Astrocyte of the spinal cord (primary cell): ENCODE results near the gene RNGTT.

Experiments
- DNase-seq: peaks from one replicate; pipeline ENCODE4 v3.0.0; 2011; ENCODE audit warnings: low read depth, low spot score
- H3K4me3 ChIP-seq: 2 replicates; pipeline ENCODE4 v1.5.1; 2011; ENCODE audit warnings: low read depth, mild to moderate bottlenecking, low read length, moderate library complexity
- in situ Hi-C: cut with HindIII; loops from 2 replicates; pipeline ENCODE4 v1.10.0; 2017; ENCODE audit warnings: low sequenced_read_pairs
- TF ChIP-seq, protein P1 (sequence below): IDR thresholded peaks from 2 replicates; pipeline ENCODE4 v1.5.1; 2012; ENCODE audit warnings: low read depth, mild to moderate bottlenecking, low read length, inconsistent platforms

Gene RNGTT

DNA sequence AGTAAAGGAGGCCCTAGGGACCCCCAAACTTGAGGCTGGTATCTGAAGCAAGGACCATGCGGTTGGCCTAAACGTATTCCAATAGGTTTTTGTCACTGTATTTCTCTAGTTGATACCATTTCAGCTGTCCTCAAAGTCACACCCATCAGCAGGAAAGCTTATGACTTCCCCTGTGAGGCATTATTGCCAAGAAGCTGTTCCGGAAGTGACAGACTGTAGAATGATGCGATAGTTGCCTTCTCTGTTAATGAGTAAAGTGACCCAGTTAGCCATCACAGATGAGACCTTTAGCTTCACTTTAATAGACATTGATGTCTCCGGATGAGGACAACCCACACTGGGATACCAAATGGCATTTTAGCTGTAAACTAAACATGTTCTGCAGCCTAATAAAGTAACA, 147.9 kb downstream of the RNGTT start:
- no peak overlapping the region for H3K4me3 ChIP-seq
- TF ChIP-seq, protein P1, sequence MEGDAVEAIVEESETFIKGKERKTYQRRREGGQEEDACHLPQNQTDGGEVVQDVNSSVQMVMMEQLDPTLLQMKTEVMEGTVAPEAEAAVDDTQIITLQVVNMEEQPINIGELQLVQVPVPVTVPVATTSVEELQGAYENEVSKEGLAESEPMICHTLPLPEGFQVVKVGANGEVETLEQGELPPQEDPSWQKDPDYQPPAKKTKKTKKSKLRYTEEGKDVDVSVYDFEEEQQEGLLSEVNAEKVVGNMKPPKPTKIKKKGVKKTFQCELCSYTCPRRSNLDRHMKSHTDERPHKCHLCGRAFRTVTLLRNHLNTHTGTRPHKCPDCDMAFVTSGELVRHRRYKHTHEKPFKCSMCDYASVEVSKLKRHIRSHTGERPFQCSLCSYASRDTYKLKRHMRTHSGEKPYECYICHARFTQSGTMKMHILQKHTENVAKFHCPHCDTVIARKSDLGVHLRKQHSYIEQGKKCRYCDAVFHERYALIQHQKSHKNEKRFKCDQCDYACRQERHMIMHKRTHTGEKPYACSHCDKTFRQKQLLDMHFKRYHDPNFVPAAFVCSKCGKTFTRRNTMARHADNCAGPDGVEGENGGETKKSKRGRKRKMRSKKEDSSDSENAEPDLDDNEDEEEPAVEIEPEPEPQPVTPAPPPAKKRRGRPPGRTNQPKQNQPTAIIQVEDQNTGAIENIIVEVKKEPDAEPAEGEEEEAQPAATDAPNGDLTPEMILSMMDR = no peak
- no peak for DNase-seq
- in situ Hi-C loops = no loop called here

DNA sequence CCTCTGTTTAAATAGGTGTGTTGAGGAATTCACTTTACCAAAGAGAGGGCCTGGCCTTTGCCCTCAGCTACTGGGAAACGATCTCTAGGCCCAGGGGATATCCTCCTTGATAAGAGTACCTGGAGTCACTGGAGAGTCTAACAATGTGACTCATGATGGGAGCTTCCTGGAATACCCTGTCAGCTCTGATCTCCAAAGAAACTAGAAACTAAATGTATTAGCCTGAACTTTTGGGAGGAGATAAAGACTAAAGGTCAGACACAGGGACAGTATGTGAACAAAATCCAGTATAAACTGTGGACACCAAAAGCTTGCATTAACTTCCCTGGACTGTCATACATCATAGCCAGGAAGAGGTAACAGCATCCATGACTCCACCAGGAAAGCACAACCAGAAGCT, 148.5 kb downstream of the RNGTT start:
- DNase-seq = no peak
- TF ChIP-seq, protein P1 = no peak
- H3K4me3 ChIP-seq = no peak overlapping the region
- in situ Hi-C loops = no loop called here

DNA sequence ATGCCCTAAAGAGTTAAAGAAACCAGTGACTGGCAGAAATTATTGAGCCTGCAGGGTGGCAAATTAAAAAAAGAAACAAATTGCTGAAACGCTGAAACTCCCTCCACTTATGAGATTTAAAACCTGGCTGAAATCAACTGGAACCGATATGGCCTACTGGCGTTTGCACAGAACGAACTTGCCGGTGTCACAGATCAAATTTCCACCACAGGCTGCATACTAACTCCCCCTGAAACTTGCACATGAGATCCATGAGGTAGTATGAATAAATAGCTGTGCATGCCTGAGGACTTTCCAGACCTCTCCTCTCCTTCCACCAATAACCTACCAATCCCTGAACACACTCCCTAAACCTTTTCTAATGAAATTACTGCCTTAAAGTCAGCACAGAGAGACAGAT, 150.4 kb downstream of the RNGTT start:
- TF ChIP-seq, protein P1 = no peak
- in situ Hi-C loops = no loop called here
- no peak for DNase-seq
- no peak overlapping the region for H3K4me3 ChIP-seq

DNA sequence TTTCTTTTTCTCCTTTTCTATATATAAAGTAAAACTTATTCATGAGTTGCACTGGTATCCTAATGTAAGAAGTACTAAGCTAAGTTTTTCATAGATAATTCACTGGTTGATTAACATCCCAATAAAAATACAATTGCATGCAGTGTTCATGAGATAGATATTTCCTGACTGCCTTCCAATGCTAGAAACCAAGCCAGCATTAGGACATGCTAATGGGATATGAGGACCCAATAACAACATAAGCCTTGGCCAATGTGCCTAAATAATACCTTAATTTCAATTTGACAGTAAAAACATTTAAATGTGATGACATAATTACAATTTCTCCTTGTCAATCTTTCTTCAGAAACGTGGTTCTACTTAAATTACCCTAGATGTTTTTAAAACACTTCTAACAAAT, 152.7 kb downstream of the RNGTT start:
- in situ Hi-C loops = no loop called here
- TF ChIP-seq, protein P1 = no peak
- DNase-seq = no peak
- no peak overlapping the region for H3K4me3 ChIP-seq

DNA sequence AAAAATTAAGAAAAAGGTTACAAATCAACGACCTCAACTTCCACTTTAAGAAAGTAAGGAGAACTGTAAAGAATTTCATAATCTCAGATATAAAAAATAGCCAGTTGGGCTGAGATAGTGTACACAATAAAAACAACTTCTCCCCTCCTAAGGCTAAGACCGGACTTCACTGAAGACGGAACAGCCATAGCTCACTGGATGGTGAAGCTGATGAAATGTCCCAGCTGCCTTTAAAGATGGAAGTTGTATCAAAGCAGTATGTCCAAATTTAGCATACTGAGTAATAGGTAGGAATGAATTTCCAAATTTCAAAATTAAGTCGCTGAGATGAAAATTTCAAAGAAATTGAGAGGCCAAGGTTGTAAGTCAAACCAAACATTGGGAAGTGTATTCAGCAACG, 153.3 kb downstream of the RNGTT start:
- in situ Hi-C loops = no loop called here
- DNase-seq = no peak
- TF ChIP-seq, protein P1 = no peak
- no peak overlapping the region for H3K4me3 ChIP-seq

DNA sequence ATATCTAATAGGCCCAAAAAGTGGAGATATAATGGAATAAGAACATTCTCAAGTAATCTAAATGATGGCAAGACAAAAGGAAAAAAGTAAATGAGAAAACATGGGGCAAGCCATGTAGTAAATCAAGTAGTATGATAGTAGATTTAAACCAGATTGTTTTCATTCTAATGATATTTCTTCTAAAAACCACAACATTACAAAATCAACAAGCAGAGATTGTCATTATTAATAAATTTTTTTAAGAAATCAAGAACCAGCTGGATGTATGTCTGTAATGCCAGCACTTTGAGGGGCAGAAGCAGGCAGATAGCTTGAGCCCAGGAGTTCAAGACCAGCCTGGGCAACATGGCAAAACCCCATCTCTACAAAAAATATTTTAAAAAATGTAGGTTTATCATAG, 155.0 kb downstream of the RNGTT start:
- TF ChIP-seq, protein P1 = no peak
- H3K4me3 ChIP-seq = no peak overlapping the region
- in situ Hi-C loops = no loop called here
- DNase-seq = no peak

DNA sequence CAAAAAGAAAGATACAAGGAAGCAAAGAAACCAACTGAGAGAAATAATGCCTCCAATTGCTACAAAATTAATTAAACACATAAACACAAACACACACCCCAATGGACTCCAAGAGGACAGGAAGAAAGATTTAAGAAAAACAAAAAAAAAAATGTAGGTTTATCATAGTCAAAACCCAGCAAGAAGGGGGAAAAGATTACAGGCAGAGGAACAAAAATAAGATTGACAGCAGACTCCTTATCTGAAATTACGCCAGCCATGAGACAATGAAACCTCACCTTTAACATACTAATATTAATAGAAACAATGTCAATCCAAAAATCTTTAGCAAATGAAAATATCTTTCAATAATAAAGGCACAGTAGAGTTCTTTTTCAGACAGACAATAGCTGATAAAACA, 155.8 kb downstream of the RNGTT start:
- no peak for DNase-seq
- in situ Hi-C loops = no loop called here
- no peak overlapping the region for H3K4me3 ChIP-seq
- TF ChIP-seq, protein P1 = no peak
